Mucosa of rectum (tissue), 2 donors: ENCODE data around the gene EVA1A.

Source experiments
- H3K27ac ChIP-seq, 2 donors: one replicate each; pipeline ENCODE4 v1.7.0; 2013; ENCODE audit warnings: inconsistent platforms in 2 of 2, low read depth in 2 of 2, low read length in 2 of 2
- H3K27me3 ChIP-seq, 2 donors: one replicate each; pipeline ENCODE4 v1.7.0; 2013; ENCODE audit warnings: low read length in 2 of 2; ENCODE audit not compliant: control insufficient read depth in 2 of 2, insufficient read depth in 2 of 2
- H3K36me3 ChIP-seq, 2 donors: one replicate each; pipeline ENCODE4 v1.7.0; 2013; ENCODE audit warnings: low read length in 2 of 2; ENCODE audit not compliant: control insufficient read depth in 2 of 2, insufficient read depth in 2 of 2
- H3K4me1 ChIP-seq, 2 donors: one replicate each; pipeline ENCODE4 v1.7.0; 2013; ENCODE audit warnings: low read length in 2 of 2, mild to moderate bottlenecking in 1 of 2; ENCODE audit not compliant: control insufficient read depth in 2 of 2, insufficient read depth in 2 of 2
- H3K4me3 ChIP-seq, 2 donors: one replicate each; pipeline ENCODE4 v1.7.0; 2013; ENCODE audit warnings: low read length in 2 of 2
- H3K9ac ChIP-seq, 2 donors: one replicate each; pipeline ENCODE4 v1.7.0; 2013; ENCODE audit warnings: low read length in 2 of 2, low read depth in 1 of 2, mild to moderate bottlenecking in 1 of 2
- H3K9me3 ChIP-seq, 2 donors: one replicate each; pipeline ENCODE4 v1.7.0; 2013; ENCODE audit warnings: low read length in 2 of 2; ENCODE audit not compliant: control insufficient read depth in 2 of 2
- donor health status: healthy.
- donor health status: Normal muscosa, but diverticular disease.

The EVA1A gene

DNA sequence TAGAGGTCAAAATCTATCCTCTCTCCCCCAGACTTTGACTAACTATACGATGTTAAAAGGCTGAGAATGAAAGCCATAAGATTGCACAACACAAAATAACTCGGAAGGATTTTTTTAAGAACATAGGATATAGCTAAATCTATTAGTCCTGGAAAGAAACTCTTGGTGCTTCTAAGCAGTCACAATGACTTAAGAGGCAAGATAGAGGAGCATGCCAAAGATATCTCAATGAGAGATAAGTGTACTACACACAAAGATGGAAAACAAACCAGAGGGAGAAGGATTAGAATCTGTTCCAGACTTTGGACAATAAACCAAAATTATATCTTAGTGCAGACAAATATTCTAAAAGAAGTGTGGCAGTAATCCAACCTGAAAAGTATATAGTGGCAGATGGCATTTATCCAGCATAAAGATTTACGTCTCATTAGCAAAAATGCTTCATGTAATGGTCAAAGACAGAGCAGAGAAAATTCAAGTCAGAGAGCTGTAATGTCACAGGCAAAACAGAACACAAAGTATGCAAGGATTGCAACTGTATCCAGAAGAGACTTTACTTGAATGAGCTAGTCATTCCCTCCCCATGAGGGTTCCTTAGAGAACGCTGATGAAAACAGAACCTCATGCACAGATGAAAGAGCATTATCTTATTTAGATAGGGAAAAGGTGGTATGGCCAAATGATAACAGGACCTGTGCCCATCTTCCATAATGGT is 28.8 kb upstream of the EVA1A start:
- Histone ChIP-seq H3K4me3 (no peak overlapping the region), H3K36me3 (no peaks in the 10 kb centered on the region), H3K4me1 (no peaks in the 10 kb centered on the region), H3K27ac (no peak overlapping the region), H3K9ac (no peak overlapping the region), H3K9me3 (no peaks in the 10 kb centered on the region), H3K27me3 (no peaks in the 10 kb centered on the region)

DNA sequence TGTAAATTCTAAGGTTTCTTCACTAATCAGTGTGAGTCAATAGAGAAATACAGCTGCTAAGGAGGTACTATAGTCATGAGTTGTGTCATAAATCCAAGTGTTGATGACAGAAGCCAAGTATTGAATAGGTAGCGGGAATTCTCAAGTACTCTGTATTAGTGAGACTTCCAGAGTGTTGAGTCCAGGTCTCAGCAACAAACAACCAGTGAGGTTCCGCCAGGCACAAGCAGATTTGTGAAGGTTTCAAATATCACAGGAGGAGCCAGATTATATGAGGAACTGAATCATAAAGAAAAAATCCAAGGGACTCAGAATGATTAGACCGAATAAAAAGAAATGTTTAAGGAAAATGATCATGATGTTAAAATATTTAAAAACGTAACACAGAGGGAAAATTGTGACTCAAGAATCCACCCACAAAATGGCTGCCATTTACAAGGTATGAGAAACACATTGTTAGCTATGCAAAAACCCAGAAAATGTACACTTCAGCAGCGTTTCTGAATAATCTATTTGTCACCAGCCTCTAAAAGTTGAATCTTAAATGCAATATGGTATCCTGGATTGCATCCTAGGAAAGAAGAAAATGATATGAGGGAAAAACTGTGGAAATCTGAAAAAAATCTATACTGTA is 27.3 kb upstream of the EVA1A start:
- Histone ChIP-seq H3K27me3 (no peaks in the 10 kb centered on the region), H3K27ac (no peak overlapping the region), H3K9ac (no peak overlapping the region), H3K4me1 (no peaks in the 10 kb centered on the region), H3K9me3 (no peaks in the 10 kb centered on the region), H3K36me3 (no peaks in the 10 kb centered on the region), H3K4me3 (no peak overlapping the region)

DNA sequence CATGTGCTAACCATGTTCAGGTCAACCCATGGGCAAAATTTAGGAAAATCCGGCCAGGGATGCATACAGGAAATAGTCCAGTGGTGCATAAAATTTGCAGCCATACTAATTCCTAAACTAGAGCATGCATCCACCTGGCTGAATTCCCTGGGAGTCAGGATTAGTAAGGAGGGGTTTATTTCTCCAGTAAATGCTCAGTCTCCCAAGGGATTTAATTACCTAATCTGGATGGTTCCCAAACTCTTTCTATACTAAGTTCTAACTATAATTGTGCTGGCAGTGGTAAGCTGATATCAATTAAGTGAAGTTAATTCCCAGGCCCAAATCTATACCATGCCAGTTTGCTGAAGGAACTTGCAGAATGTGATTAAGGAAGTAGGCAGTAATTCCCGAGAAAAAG is 26.2 kb upstream of the EVA1A start:
- Histone ChIP-seq H3K9me3 (no peaks in the 10 kb centered on the region), H3K36me3 (no peaks in the 10 kb centered on the region), H3K27me3 (no peaks in the 10 kb centered on the region), H3K4me3 (no peak overlapping the region), H3K9ac (no peak overlapping the region), H3K27ac (no peak overlapping the region), H3K4me1 (no peaks in the 10 kb centered on the region)

DNA sequence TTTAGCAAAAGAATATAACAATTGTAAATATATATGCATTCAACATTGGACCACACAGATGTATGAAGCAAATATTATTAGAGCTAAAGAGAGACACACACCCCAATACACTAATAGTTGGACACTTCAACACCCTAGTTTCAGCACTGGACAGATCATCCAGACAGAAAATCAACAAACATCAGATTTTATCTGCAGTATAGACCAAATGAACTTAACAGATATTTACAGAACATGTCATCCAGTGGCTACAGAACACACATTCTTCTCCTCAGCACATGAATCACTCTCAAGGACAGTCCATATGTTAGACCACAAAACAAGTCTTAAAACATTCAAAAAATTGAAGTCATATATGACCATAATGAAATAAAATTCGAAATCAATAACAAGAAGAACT is 22.1 kb upstream of the EVA1A start:
- no peaks in the 10 kb centered on the region for H3K36me3 ChIP-seq
- H3K9ac ChIP-seq, result no peak overlapping the region
- no peaks in the 10 kb centered on the region for H3K9me3 ChIP-seq
- H3K27ac ChIP-seq, result no peak overlapping the region
- H3K27me3 ChIP-seq, result no peaks in the 10 kb centered on the region
- no peak overlapping the region for H3K4me3 ChIP-seq
- no peaks in the 10 kb centered on the region for H3K4me1 ChIP-seq

- Histone ChIP-seq H3K9me3 (no peaks in the 10 kb centered on the region), H3K4me1 (no peaks in the 10 kb centered on the region)
Observed at GRCh38 chr2:75580606-75581005, 19.9 kb upstream of the EVA1A start.

GRCh38 chr2:75580156-75580555 is 19.4 kb upstream of the EVA1A start:
- H3K4me3 ChIP-seq, result no peak overlapping the region
- no peaks in the 10 kb centered on the region for H3K27me3 ChIP-seq
- no peaks in the 10 kb centered on the region for H3K9me3 ChIP-seq
- no peaks in the 10 kb centered on the region for H3K4me1 ChIP-seq
- no peak overlapping the region for H3K27ac ChIP-seq
- no peak overlapping the region for H3K9ac ChIP-seq
- H3K36me3 ChIP-seq, result no peaks in the 10 kb centered on the region

More at GRCh38 chr2:75580606-75581005, 19.9 kb upstream of the EVA1A start:
- no peak overlapping the region for H3K27ac ChIP-seq
- no peaks in the 10 kb centered on the region for H3K36me3 ChIP-seq
- no peaks in the 10 kb centered on the region for H3K27me3 ChIP-seq
- no peak overlapping the region for H3K9ac ChIP-seq
- H3K4me3 ChIP-seq, result no peak overlapping the region

GRCh38 chr2:75579186-75579585 is 18.4 kb upstream of the EVA1A start:
- Histone ChIP-seq H3K27ac (no peak overlapping the region), H3K9ac (no peak overlapping the region), H3K9me3 (no peaks in the 10 kb centered on the region), H3K4me1 (no peaks in the 10 kb centered on the region), H3K36me3 (no peaks in the 10 kb centered on the region), H3K27me3 (no peaks in the 10 kb centered on the region), H3K4me3 (no peak overlapping the region)

DNA sequence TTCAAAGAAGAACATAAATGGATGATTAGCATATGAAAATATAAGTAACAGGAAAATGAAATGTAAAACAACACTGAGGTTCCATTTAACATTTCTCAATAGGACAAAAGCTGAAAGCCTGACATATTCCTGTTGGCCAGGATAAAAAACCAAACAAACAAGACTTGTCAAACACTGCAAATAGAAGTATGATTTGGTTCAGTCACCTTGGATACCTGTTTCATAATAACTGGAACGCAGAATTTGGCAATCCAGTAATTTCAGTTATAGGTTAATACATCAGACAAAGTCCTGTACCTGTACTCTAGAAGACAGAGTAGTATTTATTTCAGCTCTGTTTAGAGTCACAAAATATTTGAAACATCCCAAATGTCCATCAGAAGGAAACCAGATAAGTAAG is 16.5 kb upstream of the EVA1A start:
- Histone ChIP-seq H3K36me3 (no peaks in the 10 kb centered on the region), H3K27ac (no peak overlapping the region), H3K9ac (no peak overlapping the region), H3K9me3 (no peaks in the 10 kb centered on the region), H3K27me3 (no peaks in the 10 kb centered on the region), H3K4me1 (no peaks in the 10 kb centered on the region), H3K4me3 (no peak overlapping the region)

DNA sequence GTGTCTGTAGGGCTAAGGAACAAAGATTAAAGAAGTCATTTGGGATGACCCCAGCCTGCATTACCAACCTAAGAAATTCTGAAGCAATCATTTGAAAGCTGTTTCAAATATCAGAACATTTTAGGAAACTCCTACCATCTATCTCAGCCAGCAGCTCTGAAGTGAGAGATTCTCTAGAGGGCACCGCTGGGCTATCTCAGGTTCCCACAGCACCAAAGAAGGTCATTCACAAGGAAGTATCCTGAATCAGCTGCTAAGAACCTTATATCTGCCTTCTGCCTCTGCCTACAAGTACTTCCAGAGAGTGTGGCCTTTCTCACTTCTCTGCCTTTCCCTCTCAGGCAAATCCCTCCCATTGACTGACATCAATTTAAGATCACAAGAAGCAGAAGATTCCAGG is 13.4 kb upstream of the EVA1A start:
- no peak overlapping the region for H3K9ac ChIP-seq
- H3K27me3 ChIP-seq, result no peaks in the 10 kb centered on the region
- no peak overlapping the region for H3K27ac ChIP-seq
- no peak overlapping the region for H3K4me3 ChIP-seq
- H3K4me1 ChIP-seq, result no peaks in the 10 kb centered on the region
- no peaks in the 10 kb centered on the region for H3K9me3 ChIP-seq
- no peaks in the 10 kb centered on the region for H3K36me3 ChIP-seq

GRCh38 chr2:75573145-75573878 is 12.6 kb upstream of the EVA1A start:
- no peak overlapping the region for H3K27ac ChIP-seq
- H3K9ac ChIP-seq, result no peak overlapping the region
- H3K4me1 ChIP-seq, result no peaks in the 10 kb centered on the region
- H3K9me3 ChIP-seq, result no peaks in the 10 kb centered on the region
- no peaks in the 10 kb centered on the region for H3K36me3 ChIP-seq
- no peaks in the 10 kb centered on the region for H3K27me3 ChIP-seq
- H3K4me3 ChIP-seq, result no peak overlapping the region
